HepG2 (cell line): ENCODE measurements around the gene SRBD1. TPM values are rescaled to one million over a fixed set of nuclear protein-coding genes. Genes with fewer than 3 reads are reported as not detected.

Experiments used
- ATAC-seq: fragments of 200-7000 bp; cut with Tn5 transposase; 3 replicates; pipeline ENCODE4 v1.9.1; 2020; ENCODE audit warnings: mild to moderate bottlenecking, moderate library complexity
- BruUV-seq: library from RNA; stranded (reverse); fragments of 400-500 nt; replicated peaks from 2 replicates; lab custom pipeline; 2021; lab: Mats Ljungman, UMichigan
- CTCF ChIA-PET: fragments of 300-600 bp; formaldehyde crosslinking; extraction: SDS; loops from one replicate; lab custom pipeline; 2021; ENCODE audit warnings: low total read pairs, inconsistent platforms, low intra/inter-chr PET ratio; lab: Yijun Ruan, JAX
- POLR2A ChIA-PET: fragments of 350-600 bp; sonication (Branson Sonifier 250); formaldehyde crosslinking; loops from one replicate; lab custom pipeline; 2020; ENCODE audit warnings: antibody characterized with exemption, inconsistent platforms; lab: Yijun Ruan, JAX
- DNase-seq: peaks from one replicate; pipeline ENCODE4 v3.0.0-alpha.2; 2015; ENCODE audit warnings: low spot score
- FAIRE-seq: peaks from 3 replicates; lab custom pipeline; 2011; peaks lifted over from hg19 to GRCh38; lab: Jason Lieb, UNC
- H2AFZ ChIP-seq: one replicate; pipeline ENCODE4 v1.6.1; 2011; ENCODE audit warnings: low read length, inconsistent platforms
- H3K27ac ChIP-seq: fragments of 300-600 bp; 3 replicates; pipeline ENCODE4 v1.8.0; 2011; ENCODE audit warnings: mixed run types, mild to moderate bottlenecking, mixed read lengths, low read length, inconsistent platforms; ENCODE audit not compliant: insufficient read depth; ENCODE audit errors: extremely low read length
- H3K27me3 ChIP-seq, 2 experiments: fragments of 200-600 bp in 1 of 2; 2 replicates in 1 of 2; 3 replicates in 1 of 2; pipeline versions ENCODE4 v1.6.0 to v1.8.0; 2011; ENCODE audit warnings: low read length in 2 of 2, mild to moderate bottlenecking in 2 of 2, moderate library complexity in 2 of 2, inconsistent platforms in 1 of 2; ENCODE audit not compliant: insufficient read depth in 2 of 2, control insufficient read depth in 1 of 2
- H3K36me3 ChIP-seq, 2 experiments: fragments of 200-600 bp in 1 of 2; replicated peaks in 1 of 2; 2 replicates in 1 of 2; 3 replicates in 1 of 2; pipeline versions ENCODE4 v1.5.1 to v1.8.0; 2011; ENCODE audit warnings: low read length in 2 of 2, inconsistent platforms in 1 of 2; ENCODE audit not compliant: insufficient read depth in 2 of 2, control insufficient read depth in 1 of 2
- H3K4me1 ChIP-seq: 2 replicates; pipeline ENCODE4 v1.5.1; 2012; ENCODE audit warnings: low read length, inconsistent platforms; ENCODE audit not compliant: insufficient read depth
- H3K4me2 ChIP-seq: 2 replicates; pipeline ENCODE4 v1.6.0; 2011; ENCODE audit warnings: low read depth, low read length, inconsistent platforms
- H3K4me3 ChIP-seq, 3 experiments: fragments of 200-600 bp in 1 of 3; sonication (generic), shearing (Covaris generic) in 1 of 3; replicated peaks in 1 of 3; 2 replicates each; pipeline ENCODE4 v1.5.1; 2011 to 2016; ENCODE audit warnings: low read length in 3 of 3, inconsistent platforms in 2 of 3, low read depth in 2 of 3, mild to moderate bottlenecking in 2 of 3, control low read depth in 1 of 3, mixed read lengths in 1 of 3; ENCODE audit not compliant: insufficient read depth in 1 of 3
- H3K79me2 ChIP-seq: one replicate; pipeline ENCODE4 v1.6.1; 2011; ENCODE audit warnings: low read length, inconsistent platforms; ENCODE audit not compliant: insufficient read depth
- H3K9ac ChIP-seq: 2 replicates; pipeline ENCODE4 v1.6.0; 2011; ENCODE audit warnings: mild to moderate bottlenecking, low read depth, low read length, inconsistent platforms; ENCODE audit not compliant: insufficient read depth
- H3K9me3 ChIP-seq: 2 replicates; pipeline ENCODE4 v1.5.1; 2012; ENCODE audit warnings: mild to moderate bottlenecking, low read length
- H4K20me1 ChIP-seq: 2 replicates; pipeline ENCODE4 v1.6.0; 2011; ENCODE audit warnings: inconsistent platforms, mild to moderate bottlenecking, low read length, moderate library complexity; ENCODE audit not compliant: insufficient read depth
- CTCF ChIP-seq: sonication (generic); formaldehyde crosslinking; IDR thresholded peaks from 2 replicates; pipeline ENCODE4 v1.5.0; 2020; ENCODE audit warnings: mild to moderate bottlenecking, missing genetic modification reagents, moderate library complexity
- HINFP ChIP-seq: sonication (generic); formaldehyde crosslinking; IDR thresholded peaks from 2 replicates; pipeline ENCODE4 v1.4.0; 2020; ENCODE audit warnings: low read depth, mild to moderate bottlenecking, missing genetic modification reagents
- HOMEZ ChIP-seq: IDR thresholded peaks from 2 replicates; pipeline ENCODE4 v1.6.1; 2016; ENCODE audit warnings: low read depth
- MTA3 ChIP-seq: sonication (generic); formaldehyde crosslinking; IDR thresholded peaks from 2 replicates; pipeline ENCODE4 v1.4.0; 2020; ENCODE audit warnings: missing genetic modification reagents
- NR2C2 ChIP-seq: sonication (generic); formaldehyde crosslinking; IDR thresholded peaks from 2 replicates; pipeline ENCODE4 v1.4.0; 2020; ENCODE audit warnings: missing genetic modification reagents, mild to moderate bottlenecking, moderate library complexity, borderline replicate concordance
- NR2F6 ChIP-seq, 2 experiments: IDR thresholded peaks; 2 replicates each; pipeline ENCODE4 v1.6.1; 2016; ENCODE audit warnings: antibody characterized with exemption in 1 of 2, mild to moderate bottlenecking in 1 of 2
- SMAD1 ChIP-seq: sonication (generic); formaldehyde crosslinking; IDR thresholded peaks from 2 replicates; pipeline ENCODE4 v1.4.0; 2020; ENCODE audit warnings: missing genetic modification reagents, low read depth, mild to moderate bottlenecking, borderline replicate concordance
- STAG1 ChIP-seq: sonication (generic); formaldehyde crosslinking; IDR thresholded peaks from 2 replicates; pipeline ENCODE4 v1.4.0; 2020; ENCODE audit warnings: missing genetic modification reagents
- ZBTB42 ChIP-seq: sonication (generic); formaldehyde crosslinking; IDR thresholded peaks from 2 replicates; pipeline ENCODE4 v1.5.0; 2020; ENCODE audit warnings: mild to moderate bottlenecking, missing genetic modification reagents
- ZMYM4 ChIP-seq: sonication (generic); formaldehyde crosslinking; IDR thresholded peaks from 2 replicates; pipeline ENCODE4 v1.8.1; 2023; ENCODE audit warnings: mild to moderate bottlenecking, missing genetic modification reagents
- ZNF577 ChIP-seq: sonication (generic); formaldehyde crosslinking; IDR thresholded peaks from 2 replicates; pipeline ENCODE4 v1.4.0; 2020; ENCODE audit warnings: mild to moderate bottlenecking, low read depth, missing genetic modification reagents, borderline replicate concordance
- WGBS: methylation state at CpG from one replicate; pipeline ENCODE4 v1.1.6; 2017; ENCODE audit warnings: low lambda C conversion rate; 5-methylcytosine and 5-hydroxymethylcytosine counted together
- in situ Hi-C: cut with HindIII; loops from 2 replicates; pipeline ENCODE4 v1.10.0; 2017; ENCODE audit warnings: low pct_unique_long_range_greater_than_20kb; ENCODE audit not compliant: extremely low pct_ligation_motif_present
- intact Hi-C: fragments of 100-400 bp; cut with micrococcal nuclease; formaldehyde crosslinking; loops from one replicate; pipeline ENCODE4 v1.10.0; 2022; ENCODE audit not compliant: unreplicated experiment
- polyA plus RNA-seq, 8 experiments: library from polyadenylated mRNA; depleted of rRNA in 3 of 8; stranded (reverse) in 7 of 8; unstranded in 1 of 8; fragments of >200 nt; fragmentation: Illumina TruSeq in 4 of 8; extraction: Trizol in 4 of 8; gene quantifications; 2 replicates each; pipeline versions ENCODE4 v1.2.1 to v1.2.3, GENCODE V29; 2011 to 2016; ENCODE audit warnings: low read depth in 4 of 8, missing spikeins in 1 of 8, mixed read lengths in 1 of 8; ENCODE audit not compliant: insufficient read depth in 1 of 8
- total RNA-seq, 5 experiments: library from RNA; depleted of rRNA; stranded (reverse); fragments of >200 nt; fragmentation: Illumina TruSeq; extraction: Trizol; gene quantifications; 2 replicates each; pipeline ENCODE4 v1.2.3, GENCODE V29; 2016; ENCODE audit warnings: low read depth in 1 of 5

Gene SRBD1
- total and polyA plus RNA-seq, 2 of the 13 experiments (the other 11 are each of a cell fraction or from before 2014, with no cell fraction given), result 3.2 to 23.9 TPM

GRCh38 chr2:45578056-45578843, 32.8 kb downstream of the SRBD1 start:
- Histone ChIP-seq H3K79me2 (no peaks in the 10 kb centered on the region), H3K4me1 (no peaks in the 10 kb centered on the region), H2AFZ (no peak overlapping the region), H3K4me3 (no peak overlapping the region), H3K9ac (no peak overlapping the region), H4K20me1 (no peaks in the 10 kb centered on the region), H3K36me3 (peaks cover 2 to 35% of the 10 kb centered on the region in 2 experiments; a peak in 4 of 5 replicates), H3K4me2 (no peak overlapping the region), H3K9me3 (no peaks in the 10 kb centered on the region), H3K27me3 (no peaks in the 10 kb centered on the region), H3K27ac (no peak overlapping the region)
- no TSS peak for BruUV-seq
- intact Hi-C loops (loop anchor here (1.0 kb wide), 1 partner anchor 597 kb away; no protein-coding TSS in a partner anchor), in situ Hi-C loops (no loop called here)
- FAIRE-seq (no peak), ATAC-seq (peak; percentile 71), DNase-seq (peak; percentile 42)
- POLR2A ChIA-PET, result no interaction called here
- WGBS, result 93% methylated on average over 5 of the region's 5 CpGs
- TF ChIP-seq HOMEZ (CRISPR knock-in tag) (peak; percentile 44; the same call in 1 of the 2 replicates), ZNF577 (CRISPR knock-in tag) (no peak), CTCF (CRISPR knock-in tag) (peak; percentile 55), HINFP (CRISPR knock-in tag) (no peak), NR2F6 (IDR thresholded peaks at IDR 0.05) (0 out of 2 replicates have a peak, but pooled peaks have one; percentile 34), NR2F6 (CRISPR knock-in tag; IDR thresholded peaks at IDR 0.05) (0 out of 2 replicates have a peak, but pooled peaks have one; percentile 15), ZBTB42 (no peak), SMAD1 (CRISPR knock-in tag) (no peak), NR2C2 (CRISPR knock-in tag) (peak; percentile 57; the same call in 1 of the 2 replicates), MTA3 (CRISPR knock-in tag) (no peak), ZMYM4 (CRISPR knock-in tag) (0 out of 2 replicates have a peak, but pooled peaks have one; percentile 29), STAG1 (CRISPR knock-in tag) (peak; percentile 49)
- CTCF ChIA-PET, result no interaction called here
